NCI-H510A (cell line): ENCODE data around the gene OBSCN.

Experiments used
- DNase-seq: peaks from one replicate; lab custom pipeline; 2025; lab: John Stamatoyannopoulos, UW

Gene OBSCN

DNA sequence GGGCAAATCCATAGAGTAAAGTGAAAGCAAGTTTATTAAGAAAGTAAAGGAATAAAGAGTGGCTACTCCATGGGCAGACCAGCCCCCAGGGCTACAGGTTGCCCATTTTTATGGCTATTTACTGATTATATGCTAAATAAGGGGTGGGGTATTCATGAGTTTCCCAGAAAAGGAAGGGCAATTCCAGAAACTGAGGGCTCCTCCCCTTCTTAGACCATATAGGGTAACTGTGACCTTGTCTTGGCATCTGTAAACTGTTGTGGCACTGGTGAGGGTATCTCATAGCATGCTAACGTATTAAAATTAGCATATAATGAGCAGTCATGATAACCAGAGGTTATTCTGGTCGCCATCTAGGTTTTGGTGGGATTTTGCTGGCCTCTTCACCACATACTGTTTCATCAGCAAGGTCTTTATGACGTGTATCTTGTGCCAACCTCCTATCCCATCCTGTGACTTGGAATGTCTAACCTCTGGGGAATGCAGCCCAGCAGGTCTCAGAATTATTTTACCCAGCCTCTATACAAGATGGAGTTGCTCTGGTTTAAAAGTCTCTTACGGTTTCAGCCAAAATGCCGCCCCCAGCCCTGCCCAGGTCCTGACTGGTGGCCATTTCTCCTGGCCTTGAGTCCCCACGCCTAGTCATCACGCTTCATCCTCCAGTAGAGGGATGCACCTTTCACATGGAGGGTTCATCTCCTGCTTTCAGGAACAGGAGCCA, 209.8 kb downstream of the OBSCN start:
- no peak for DNase-seq

DNA sequence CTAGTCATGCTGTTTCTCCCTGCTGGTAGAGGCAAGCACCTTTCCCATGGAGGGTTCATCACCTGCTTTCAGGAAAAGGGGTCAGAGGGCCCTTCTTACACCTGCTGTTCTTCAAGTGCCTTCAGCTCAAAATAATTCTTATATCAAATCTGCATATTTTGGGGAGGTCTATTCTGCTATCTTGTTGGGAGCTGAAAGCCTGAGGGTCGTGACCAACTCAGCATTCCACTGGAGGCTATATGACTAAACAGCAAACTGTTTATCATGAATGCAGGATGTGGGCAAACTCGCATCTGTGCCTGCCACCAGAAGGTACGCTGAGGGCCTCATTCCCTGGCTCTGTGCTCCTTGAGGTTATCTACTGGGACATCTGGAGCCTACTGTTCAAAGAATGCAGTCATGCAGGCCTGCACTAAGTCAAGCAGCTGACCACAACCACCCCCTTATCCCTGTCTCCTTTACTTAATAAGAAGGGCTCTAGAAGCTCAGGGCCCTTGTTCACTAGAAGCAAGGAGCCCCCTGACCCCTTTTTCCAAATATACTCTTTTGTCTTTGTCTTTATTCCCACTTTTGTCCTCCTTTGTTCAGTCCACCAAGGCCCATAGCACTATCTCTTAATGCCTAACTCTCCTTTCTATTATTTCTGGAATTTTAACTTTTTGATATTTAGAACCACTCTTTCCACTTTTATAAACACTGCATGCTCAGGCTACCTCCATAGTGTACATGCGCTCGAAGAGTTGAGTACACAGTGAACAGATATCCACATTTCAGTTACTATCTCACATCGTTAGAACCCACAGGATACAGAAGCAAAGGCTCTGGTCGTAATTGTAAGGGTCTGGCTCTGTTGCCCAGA, 213.4 kb downstream of the OBSCN start:
- no peak for DNase-seq

DNA sequence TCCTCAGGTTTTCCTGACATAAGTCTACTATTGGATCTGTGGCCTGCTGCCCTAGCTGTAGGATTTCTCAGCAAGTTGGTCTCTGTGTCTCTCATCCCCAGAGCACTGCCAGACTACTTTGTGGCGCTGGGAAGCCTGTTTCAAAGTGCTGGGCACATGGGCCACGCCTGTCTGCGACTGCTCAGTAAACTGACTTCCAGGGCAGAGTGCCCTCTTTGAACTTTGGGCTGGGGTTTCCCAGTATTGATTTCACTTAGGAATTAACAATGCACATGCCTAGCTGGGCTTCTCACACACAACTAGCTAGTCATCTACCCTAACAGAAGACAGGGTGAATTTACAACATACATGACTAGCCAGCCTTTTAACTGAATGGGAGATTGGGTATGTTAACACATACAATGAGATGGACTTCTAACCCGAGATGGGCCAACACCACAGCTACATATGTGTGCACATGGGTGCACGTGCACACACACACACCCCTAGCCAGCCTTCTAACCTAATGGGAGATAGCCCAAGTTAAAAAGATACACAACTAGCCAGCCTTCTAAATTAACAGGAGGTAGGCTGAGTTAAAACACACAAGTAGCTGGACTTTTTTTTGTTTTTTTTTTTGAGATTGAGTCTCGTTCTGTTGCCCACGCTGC, 215.7 kb downstream of the OBSCN start:
- DNase-seq, result no peak

DNA sequence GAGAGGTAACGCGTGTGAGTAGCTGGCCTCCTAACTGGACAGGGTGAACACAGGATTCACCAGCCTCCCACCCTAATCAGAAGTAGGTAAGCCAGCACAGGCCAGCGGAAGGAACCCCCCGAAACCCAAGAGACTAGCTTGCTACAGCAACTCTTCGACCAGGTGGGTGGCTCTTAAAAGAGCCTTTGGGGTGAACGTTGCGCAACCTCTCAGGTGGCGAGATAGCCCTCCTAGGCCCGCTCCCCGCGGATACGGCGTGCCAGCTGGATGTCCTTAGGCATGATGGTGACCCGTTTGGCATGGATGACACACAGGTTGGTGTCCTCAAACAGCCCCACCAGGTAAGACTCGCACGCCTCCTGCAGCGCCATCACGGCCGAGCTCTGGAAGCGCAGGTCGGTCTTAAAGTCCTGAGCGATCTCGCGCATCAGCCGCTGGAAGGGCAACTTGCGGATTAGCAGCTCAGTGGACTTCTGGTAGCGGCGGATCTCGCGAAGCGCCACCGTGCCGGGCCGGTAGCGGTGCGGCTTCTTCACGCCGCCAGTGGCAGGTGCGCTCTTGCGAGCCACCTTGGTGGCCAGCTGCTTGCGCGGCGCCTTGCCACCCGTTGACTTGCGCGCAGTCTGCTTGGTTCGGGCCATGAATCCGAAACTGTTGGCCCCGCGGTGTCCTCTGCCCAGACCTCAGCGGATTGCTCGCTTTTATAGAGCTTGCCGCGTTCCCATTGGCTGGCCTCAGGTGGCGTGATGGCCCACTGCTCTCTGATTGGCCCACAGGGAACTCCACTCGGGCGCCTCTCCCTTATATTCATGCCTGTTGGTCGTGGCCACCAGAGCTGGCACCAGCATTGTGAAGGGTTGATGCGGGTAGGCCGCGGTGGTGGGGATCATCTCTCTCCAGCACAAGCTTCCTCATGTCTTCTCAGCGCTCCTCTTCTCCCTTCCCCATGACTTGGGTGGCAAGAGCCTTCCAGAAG, 217.1 kb downstream of the OBSCN start:
- DNase-seq, result no peak

DNA sequence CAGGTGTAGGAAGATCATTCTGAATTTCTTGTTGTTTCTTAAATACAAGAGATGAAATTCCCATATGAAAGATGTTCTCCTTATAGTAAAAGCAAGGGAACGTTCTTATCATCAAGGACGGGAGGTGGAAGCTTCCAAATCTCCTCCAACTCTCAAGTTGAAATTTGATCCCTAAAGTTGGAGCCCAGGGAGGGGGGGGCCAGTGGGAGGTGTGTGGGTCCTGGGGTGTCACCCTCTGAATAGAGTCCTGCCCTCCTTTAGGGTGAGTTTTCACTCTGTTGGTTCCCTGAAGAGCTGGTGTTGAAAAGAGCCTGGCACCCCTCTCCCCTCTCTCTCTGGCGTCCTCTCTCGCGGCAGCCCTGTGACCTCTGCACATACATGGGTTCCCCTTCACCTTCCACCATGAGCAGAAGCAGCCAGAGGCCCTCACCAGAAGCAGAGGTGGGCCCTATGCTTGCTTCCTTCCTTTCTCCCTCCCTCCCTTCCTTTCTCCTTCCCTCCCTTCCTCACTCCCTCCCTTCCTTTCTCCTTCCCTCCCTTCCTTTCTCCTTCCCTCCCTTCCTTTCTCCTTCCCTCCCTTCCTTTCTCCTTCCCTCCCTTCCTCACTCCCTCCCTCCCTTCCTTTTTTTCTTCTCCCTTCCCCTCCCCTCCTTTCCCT, 218.8 kb downstream of the OBSCN start:
- no peak for DNase-seq

DNA sequence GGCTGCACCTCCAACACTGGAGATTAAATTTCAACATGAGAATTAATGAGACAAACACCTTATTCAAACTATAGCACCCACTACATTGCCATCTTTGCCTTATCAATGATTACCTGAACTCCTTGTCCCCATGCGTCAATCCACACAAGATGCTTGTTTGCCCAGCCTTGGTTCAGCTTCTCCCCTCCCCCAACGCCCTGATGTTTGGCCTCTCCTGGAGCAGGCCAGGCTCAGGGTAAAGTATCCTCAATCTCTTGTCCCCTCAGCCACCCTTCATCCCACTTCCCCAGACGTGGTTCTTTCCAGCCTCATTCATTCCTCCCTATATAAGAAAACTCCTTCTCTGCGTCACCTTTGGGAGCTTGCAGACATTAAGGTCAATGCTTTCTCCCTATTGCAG, 220.6 kb downstream of the OBSCN start:
- no peak for DNase-seq
